Stimulated activated CD4-positive, alpha-beta T cell treated with anti-CD3 and anti-CD28 coated beads, TNF-alpha, amount 100 ng/mL, for 24 hours (primary cell): ENCODE results near the gene SPHK2.
"Not testable (repeated sequence)": the region's sequence is repeated elsewhere in the genome, so short reads cannot be mapped to it uniquely, and the experiment has no call there.

ENCODE experiments used
- DNase-seq, 3 experiments: peaks; one replicate each; pipeline ENCODE4 v3.0.0-alpha.2; 2020; ENCODE audit warnings: low read depth in 3 of 3

The SPHK2 gene

GRCh38 chr19:48637449-48637947 lies 18.2 kb downstream of the SPHK2 start:
- DNase-seq = peak; percentile 98 to 99 (median 99)

- DNase-seq = peak in 2 of 3 experiments; percentile 63 to 68
Measured at GRCh38 chr19:48637948-48638830, 18.9 kb downstream of the SPHK2 start.

GRCh38 chr19:48638831-48639381 lies 19.6 kb downstream of the SPHK2 start:
- no peak for DNase-seq

- DNase-seq = no peak
Measured at GRCh38 chr19:48639483-48640375, 20.4 kb downstream of the SPHK2 start.

- no peak for DNase-seq
Measured at GRCh38 chr19:48641850-48642249, 22.5 kb downstream of the SPHK2 start.

- DNase-seq = no peak
Measured at GRCh38 chr19:48642862-48643261, 23.6 kb downstream of the SPHK2 start.

GRCh38 chr19:48644355-48644754 lies 25.0 kb downstream of the SPHK2 start:
- DNase-seq = no peak

GRCh38 chr19:48644839-48645619 lies 25.7 kb downstream of the SPHK2 start:
- peak in 2 of 3 experiments; percentile 62 to 70 for DNase-seq

- DNase-seq = no peak
Measured at GRCh38 chr19:48645620-48646000, 26.3 kb downstream of the SPHK2 start.

- peak; percentile 82 to 91 (median 85) for DNase-seq
Measured at GRCh38 chr19:48646001-48646721, 26.9 kb downstream of the SPHK2 start, which contains the start of gene CA11. CA11 (minus strand) TSS chr19:48646187; CDS start chr19:48645632, 555 bp downstream.

- no peak for DNase-seq
Measured at GRCh38 chr19:48646722-48647216, 27.5 kb downstream of the SPHK2 start.

GRCh38 chr19:48648134-48648533 lies 28.8 kb downstream of the SPHK2 start:
- no peak for DNase-seq

GRCh38 chr19:48650974-48651682 lies 31.8 kb downstream of the SPHK2 start:
- no peak for DNase-seq

- no peak for DNase-seq
Measured at GRCh38 chr19:48651683-48652048, 32.4 kb downstream of the SPHK2 start.

- DNase-seq = no peak
Measured at GRCh38 chr19:48654299-48655059, 35.2 kb downstream of the SPHK2 start.

- DNase-seq = no peak
Measured at GRCh38 chr19:48656840-48657474, 37.7 kb downstream of the SPHK2 start.

GRCh38 chr19:48657828-48658227 lies 38.5 kb downstream of the SPHK2 start:
- DNase-seq = not testable (repeated sequence)

- DNase-seq = no peak
Measured at GRCh38 chr19:48658483-48658882, 39.2 kb downstream of the SPHK2 start.
